Prostate gland (tissue), 2 donors: Measurements from ENCODE around the gene LRRC73.

Source experiments
- CTCF ChIP-seq, 4 experiments: fragments of 200-600 bp in 2 of 4; fragments of 450-650 bp in 2 of 4; sonication (generic) in 2 of 4; IDR thresholded peaks; 1 replicate in 3 of 4; 2 replicates in 1 of 4; pipeline ENCODE4 v1.5.1; 2016 to 2019; ENCODE audit warnings: antibody characterized with exemption in 4 of 4, mild to moderate bottlenecking in 2 of 4, moderate library complexity in 2 of 4
- POLR2A ChIP-seq: fragments of 450-650 bp; IDR thresholded peaks from one replicate; pipeline ENCODE4 v1.6.1; 2016; ENCODE audit warnings: antibody characterized with exemption, mild to moderate bottlenecking

- no peak for TF ChIP-seq CTCF (IDR thresholded peaks at IDR 0.05)
- TF ChIP-seq POLR2A: no peak
Measured at GRCh38 chr6:43521836-43522235, 11.7 kb upstream of the LRRC73 start.
